ENCODE data around the gene MOCS1.
A peak's percentile ranks its signal among the peaks of the same experiment; 100 is the strongest.

The MOCS1 gene

GRCh38 chr6:39904946-39905639 lies 29.2 kb downstream of the MOCS1 start:
- no peak for DNase-seq (ENCODE audit: extremely low read depth in 1 of 2, low read depth in 1 of 2)

- DNase-seq (ENCODE audit: extremely low read depth in 1 of 2, low read depth in 1 of 2): no peak
Measured at GRCh38 chr6:39903656-39904055, 30.6 kb downstream of the MOCS1 start.

- no peak for DNase-seq (ENCODE audit: extremely low read depth in 1 of 2, low read depth in 1 of 2)
Measured at GRCh38 chr6:39902786-39903465, 31.3 kb downstream of the MOCS1 start.

- DNase-seq (ENCODE audit: extremely low read depth in 1 of 2, low read depth in 1 of 2): no peak
Measured at GRCh38 chr6:39902136-39902535, 32.1 kb downstream of the MOCS1 start.

GRCh38 chr6:39901670-39902069 lies 32.6 kb downstream of the MOCS1 start:
- DNase-seq (ENCODE audit: extremely low read depth in 1 of 2, low read depth in 1 of 2): no peak

- no peak for DNase-seq (ENCODE audit: extremely low read depth in 1 of 2, low read depth in 1 of 2)
Measured at GRCh38 chr6:39901116-39901655, 33.1 kb downstream of the MOCS1 start.

- DNase-seq (ENCODE audit: extremely low read depth in 1 of 2, low read depth in 1 of 2): no peak
Measured at GRCh38 chr6:39899554-39900295, 34.5 kb downstream of the MOCS1 start.

GRCh38 chr6:39898625-39899024 lies 35.6 kb downstream of the MOCS1 start:
- no peak for DNase-seq (ENCODE audit: extremely low read depth in 1 of 2, low read depth in 1 of 2)

- no peak for DNase-seq (ENCODE audit: extremely low read depth in 1 of 2, low read depth in 1 of 2)
Measured at GRCh38 chr6:39897698-39898097, 36.6 kb downstream of the MOCS1 start.

GRCh38 chr6:39896701-39897100 lies 37.6 kb downstream of the MOCS1 start:
- no peak for DNase-seq (ENCODE audit: extremely low read depth in 1 of 2, low read depth in 1 of 2)

GRCh38 chr6:39893286-39893685 lies 41.0 kb downstream of the MOCS1 start:
- DNase-seq (ENCODE audit: extremely low read depth in 1 of 2, low read depth in 1 of 2): no peak

GRCh38 chr6:39892490-39893129 lies 41.7 kb downstream of the MOCS1 start:
- DNase-seq (ENCODE audit: extremely low read depth in 1 of 2, low read depth in 1 of 2): peak in 1 of 2 donors; percentile 2

- DNase-seq (ENCODE audit: extremely low read depth in 1 of 2, low read depth in 1 of 2): no peak
Measured at GRCh38 chr6:39891976-39892375, 42.3 kb downstream of the MOCS1 start.

- DNase-seq (ENCODE audit: extremely low read depth in 1 of 2, low read depth in 1 of 2): no peak
Measured at GRCh38 chr6:39891353-39891752, 42.9 kb downstream of the MOCS1 start.

- DNase-seq (ENCODE audit: extremely low read depth in 1 of 2, low read depth in 1 of 2): no peak
Measured at GRCh38 chr6:39889229-39889628, 45.0 kb downstream of the MOCS1 start.

GRCh38 chr6:39887692-39888450 lies 46.4 kb downstream of the MOCS1 start:
- no peak for DNase-seq (ENCODE audit: extremely low read depth in 1 of 2, low read depth in 1 of 2)

GRCh38 chr6:39886871-39887270 lies 47.4 kb downstream of the MOCS1 start:
- DNase-seq (ENCODE audit: extremely low read depth in 1 of 2, low read depth in 1 of 2): no peak

- no peak for DNase-seq (ENCODE audit: extremely low read depth in 1 of 2, low read depth in 1 of 2)
Measured at GRCh38 chr6:39885691-39886090, 48.6 kb downstream of the MOCS1 start.

- DNase-seq (ENCODE audit: extremely low read depth in 1 of 2, low read depth in 1 of 2): no peak
Measured at GRCh38 chr6:39884696-39885095, 49.6 kb downstream of the MOCS1 start.

GRCh38 chr6:39882531-39882899 lies 51.7 kb downstream of the MOCS1 start:
- DNase-seq (ENCODE audit: extremely low read depth in 1 of 2, low read depth in 1 of 2): no peak
